H1 (cell line): ENCODE data around the gene ADSS2. TPM values are rescaled to one million over a fixed set of nuclear protein-coding genes. Genes with fewer than 3 reads are reported as not detected.

Source experiments
- CTCF ChIA-PET: fragments of 300-600 bp; sonication (Branson Sonifier 250); formaldehyde crosslinking; loops from one replicate; lab custom pipeline; 2021; ENCODE audit not compliant: partially characterized antibody; lab: Charles Lee
- POLR2A ChIA-PET: fragments of 300-600 bp; sonication (Branson Sonifier 250); formaldehyde crosslinking; loops from one replicate; lab custom pipeline; 2021; ENCODE audit warnings: inconsistent platforms; ENCODE audit not compliant: partially characterized antibody; lab: Charles Lee
- DNase-seq, 2 experiments: peaks; one replicate each; pipeline versions ENCODE4 v3.0.0 to v3.0.0-alpha.2; 2010 to 2022; ENCODE audit warnings: low spot score in 2 of 2, low read depth in 1 of 2, mixed read lengths in 1 of 2
- FAIRE-seq: peaks from 2 replicates; lab custom pipeline; 2011; peaks lifted over from hg19 to GRCh38; lab: Jason Lieb, UNC
- H2AFZ ChIP-seq: 2 replicates; pipeline ENCODE4 v1.8.1; 2012; ENCODE audit warnings: low read length, inconsistent platforms
- H2AK5ac ChIP-seq: 2 replicates; pipeline ENCODE4 v1.6.1; 2013; ENCODE audit warnings: low read depth, low read length
- H2BK120ac ChIP-seq: replicated peaks from 2 replicates; pipeline ENCODE3; 2013; ENCODE audit warnings: low read depth, low read length, inconsistent platforms
- H2BK12ac ChIP-seq: 2 replicates; pipeline ENCODE4 v1.6.1; 2013; ENCODE audit warnings: low read depth, low read length
- H2BK15ac ChIP-seq: 2 replicates; pipeline ENCODE4 v1.6.1; 2013; ENCODE audit warnings: low read length
- H2BK20ac ChIP-seq: 2 replicates; pipeline ENCODE4 v1.6.1; 2013; ENCODE audit warnings: low read length
- H2BK5ac ChIP-seq: 2 replicates; pipeline ENCODE4 v1.6.1; 2013; ENCODE audit warnings: low read depth, low read length
- H3K14ac ChIP-seq: 2 replicates; pipeline ENCODE4 v1.6.1; 2013; ENCODE audit warnings: inconsistent platforms; ENCODE audit not compliant: insufficient read length
- H3K18ac ChIP-seq: 2 replicates; pipeline ENCODE4 v1.6.1; 2013; ENCODE audit warnings: low read length; ENCODE audit errors: extremely low read depth
- H3K23ac ChIP-seq: 2 replicates; pipeline ENCODE4 v1.6.1; 2013; ENCODE audit warnings: inconsistent platforms; ENCODE audit not compliant: insufficient read length
- H3K23me2 ChIP-seq: 2 replicates; pipeline ENCODE4 v1.6.1; 2013; ENCODE audit warnings: low read depth, low read length
- H3K27ac ChIP-seq: 2 replicates; pipeline ENCODE4 v1.6.1; 2011; ENCODE audit warnings: low read depth, low read length, inconsistent platforms
- H3K27me3 ChIP-seq, 4 experiments: replicated peaks in 1 of 4; 1 replicate in 1 of 4; 2 replicates in 3 of 4; pipeline versions ENCODE4 v1.6.1 to v1.8.1; 2011 to 2013; ENCODE audit warnings: low read length in 3 of 4, mild to moderate bottlenecking in 3 of 4, inconsistent platforms in 2 of 4, mixed read lengths in 2 of 4, moderate library complexity in 1 of 4; ENCODE audit not compliant: control insufficient read depth in 3 of 4, insufficient read depth in 3 of 4; ENCODE audit errors: extremely low read depth in 1 of 4
- H3K36me3 ChIP-seq, 4 experiments: 2 replicates each; pipeline versions ENCODE4 v1.6.1 to v1.8.1; 2011 to 2013; ENCODE audit warnings: mild to moderate bottlenecking in 4 of 4, low read length in 3 of 4, moderate library complexity in 2 of 4, control low read depth in 1 of 4, inconsistent platforms in 1 of 4; ENCODE audit not compliant: insufficient read depth in 4 of 4, control insufficient read depth in 2 of 4
- H3K4ac ChIP-seq: replicated peaks from 2 replicates; pipeline ENCODE3; 2013; ENCODE audit warnings: low read length, low read depth, mixed read lengths, inconsistent platforms; ENCODE audit not compliant: insufficient read length
- H3K4me1 ChIP-seq, 4 experiments: replicated peaks in 1 of 4; 1 replicate in 1 of 4; 2 replicates in 3 of 4; pipeline versions ENCODE4 v1.6.1 to v1.8.1; 2011 to 2013; ENCODE audit warnings: low read length in 3 of 4, inconsistent platforms in 2 of 4, mixed read lengths in 1 of 4; ENCODE audit not compliant: insufficient read depth in 4 of 4, control insufficient read depth in 3 of 4
- H3K4me2 ChIP-seq, 2 experiments: 2 replicates each; pipeline versions ENCODE4 v1.6.1 to v1.8.1; 2011 to 2013; ENCODE audit warnings: low read depth in 2 of 2, low read length in 2 of 2, control low read depth in 1 of 2, inconsistent platforms in 1 of 2, mild to moderate bottlenecking in 1 of 2; ENCODE audit not compliant: insufficient read depth in 1 of 2
- H3K4me3 ChIP-seq, 4 experiments: fragments of 200-600, 300-600 bp in 1 of 4; sonication (generic), shearing (Covaris generic), sonication (Bioruptor Twin) in 1 of 4; 2 replicates each; pipeline versions ENCODE4 v1.5.1 to v1.8.1; 2011 to 2016; ENCODE audit warnings: low read length in 4 of 4, low read depth in 3 of 4, control low read depth in 2 of 4, inconsistent platforms in 2 of 4, mild to moderate bottlenecking in 2 of 4, mixed read lengths in 1 of 4, moderate library complexity in 1 of 4; ENCODE audit not compliant: insufficient read depth in 2 of 4; ENCODE audit errors: extremely low read depth in 1 of 4
- H3K56ac ChIP-seq: replicated peaks from 2 replicates; pipeline ENCODE3; 2013; ENCODE audit warnings: low read depth, mild to moderate bottlenecking, mixed read lengths, low read length, inconsistent platforms; ENCODE audit not compliant: insufficient read length
- H3K79me1 ChIP-seq: 2 replicates; pipeline ENCODE4 v1.6.1; 2013; ENCODE audit warnings: low read depth, low read length, control low read depth
- H3K79me2 ChIP-seq, 2 experiments: 2 replicates each; pipeline versions ENCODE4 v1.6.1 to v1.8.1; 2012 to 2013; ENCODE audit warnings: low read length in 2 of 2, mild to moderate bottlenecking in 2 of 2, inconsistent platforms in 1 of 2; ENCODE audit not compliant: insufficient read depth in 2 of 2, control insufficient read depth in 1 of 2
- H3K9ac ChIP-seq, 4 experiments: replicated peaks in 1 of 4; 1 replicate in 1 of 4; 2 replicates in 3 of 4; pipeline versions ENCODE4 v1.6.1 to v1.8.1; 2011 to 2013; ENCODE audit warnings: low read depth in 3 of 4, low read length in 3 of 4, control low read depth in 2 of 4, mild to moderate bottlenecking in 2 of 4, moderate library complexity in 2 of 4, inconsistent platforms in 1 of 4; ENCODE audit errors: extremely low read depth in 1 of 4
- H3K9me3 ChIP-seq, 2 experiments: 2 replicates each; pipeline versions ENCODE4 v1.6.1 to v1.8.1; 2012 to 2013; ENCODE audit warnings: mild to moderate bottlenecking in 2 of 2, moderate library complexity in 2 of 2, control low read depth in 1 of 2, inconsistent platforms in 1 of 2, low read depth in 1 of 2, low read length in 1 of 2, mixed read lengths in 1 of 2; ENCODE audit not compliant: insufficient read depth in 2 of 2
- H4K20me1 ChIP-seq, 2 experiments: replicated peaks in 1 of 2; 2 replicates each; pipeline versions ENCODE3 to v1.8.1; 2011 to 2013; ENCODE audit warnings: inconsistent platforms in 2 of 2, low read length in 2 of 2, mild to moderate bottlenecking in 1 of 2; ENCODE audit not compliant: insufficient read depth in 2 of 2, control insufficient read depth in 1 of 2
- H4K5ac ChIP-seq: 2 replicates; pipeline ENCODE4 v1.6.1; 2013; ENCODE audit warnings: low read length, low read depth, mixed read lengths, inconsistent platforms; ENCODE audit not compliant: insufficient read length
- H4K8ac ChIP-seq: 2 replicates; pipeline ENCODE4 v1.8.0; 2013; ENCODE audit warnings: mild to moderate bottlenecking, moderate library complexity, low read length, inconsistent platforms; ENCODE audit not compliant: insufficient read depth; ENCODE audit errors: extremely low read depth
- H4K91ac ChIP-seq: replicated peaks from 2 replicates; pipeline ENCODE3; 2013; ENCODE audit warnings: low read length, mixed read lengths, inconsistent platforms; ENCODE audit not compliant: insufficient read length
- CBX8 ChIP-seq: fragments of 300-800, 300-1000 bp; sonication (generic); IDR thresholded peaks from 2 replicates; pipeline ENCODE4 v1.7.1; 2016; ENCODE audit warnings: low read depth, low read length, borderline replicate concordance
- CHD1 ChIP-seq: IDR thresholded peaks from 2 replicates; pipeline ENCODE4 v1.6.1; 2012; ENCODE audit warnings: low read depth, low read length, improper control_type of control experiment
- CREB1 ChIP-seq: IDR thresholded peaks from 2 replicates; pipeline ENCODE4 v1.6.1; 2012; ENCODE audit warnings: inconsistent platforms
- CTBP2 ChIP-seq: IDR thresholded peaks from 2 replicates; pipeline ENCODE4 v1.7.0; 2011; ENCODE audit warnings: borderline replicate concordance, mild to moderate bottlenecking, moderate library complexity, mixed read lengths, low read length; ENCODE audit not compliant: insufficient read depth, insufficient read length
- JUND ChIP-seq: IDR thresholded peaks from 2 replicates; pipeline ENCODE4 v1.6.1; 2011; ENCODE audit warnings: mild to moderate bottlenecking, improper control_type of control experiment, low read length
- RBBP5 ChIP-seq: IDR thresholded peaks from 2 replicates; pipeline ENCODE4 v1.7.1; 2012; ENCODE audit warnings: low read depth, mild to moderate bottlenecking, inconsistent platforms, low read length, moderate library complexity, borderline replicate concordance
- RXRA ChIP-seq: IDR thresholded peaks from 2 replicates; pipeline ENCODE4 v1.6.1; 2011; ENCODE audit warnings: low read depth, mild to moderate bottlenecking, low read length, moderate library complexity; ENCODE audit not compliant: insufficient read depth
- SP2 ChIP-seq: IDR thresholded peaks from 2 replicates; pipeline ENCODE4 v1.6.1; 2012; ENCODE audit warnings: mild to moderate bottlenecking, low read length, inconsistent platforms
- USF2 ChIP-seq: IDR thresholded peaks from 2 replicates; pipeline ENCODE4 v1.6.1; 2011; ENCODE audit warnings: low read length, improper control_type of control experiment
- ZNF274 ChIP-seq: IDR thresholded peaks from 2 replicates; pipeline ENCODE4 v1.7.0; 2012; ENCODE audit warnings: low read length, borderline replicate concordance; ENCODE audit errors: extremely low read depth
- WGBS, 2 experiments: shearing (Covaris generic) in 1 of 2; methylation state at CpG; one replicate each; pipeline versions ENCODE4 v1.1.6 to v1.1.7; 2013 to 2015; ENCODE audit warnings: low lambda C conversion rate in 2 of 2, mixed read lengths in 2 of 2, inconsistent platforms in 1 of 2, low coverage in 1 of 2, missing lambda C conversion rate in 1 of 2; ENCODE audit not compliant: insufficient replicate concordance in 2 of 2, insufficient coverage in 1 of 2, insufficient read length in 1 of 2; ENCODE audit errors: extremely low coverage in 1 of 2, missing lambda C conversion rate in 1 of 2; 5-methylcytosine and 5-hydroxymethylcytosine counted together
- polyA plus RNA-seq, 7 experiments: library from polyadenylated mRNA; depleted of rRNA in 3 of 7; stranded (reverse) in 5 of 7; unstranded in 2 of 7; fragments of >200 nt in 5 of 7; fragments of 200-250 nt in 2 of 7; gene quantifications; 1 replicate in 5 of 7; 2 replicates in 1 of 7; 4 replicates in 1 of 7; pipeline versions ENCODE4 v1.2.1 to v1.2.3, GENCODE V29; 2011 to 2013; ENCODE audit warnings: missing spikeins in 2 of 7, mixed read lengths in 2 of 7
- total RNA-seq: library from RNA; stranded (reverse); fragmentation: NEBNext Ultra II Directional; extraction: Animal tissue kit (Norgen Biotek cat#: 25700); gene quantifications from 2 replicates; pipeline ENCODE4 v1.2.1, GENCODE V29; 2021
- TF ChIP-seq, protein P1 (sequence below): IDR thresholded peaks from 2 replicates; pipeline ENCODE4 v1.6.1; 2011; ENCODE audit warnings: low read depth, mild to moderate bottlenecking, low read length; ENCODE audit not compliant: insufficient read depth

Gene ADSS2
- total and polyA plus RNA-seq, 2 of the 8 experiments (the other 6 are each of a cell fraction or from before 2014, with no cell fraction given) = 29.8 to 108 TPM

GRCh38 chr1:244419024-244419423 is 32.7 kb downstream of the ADSS2 start:
- H3K36me3 ChIP-seq = peaks cover 17 to 93% (median 48%) of the 10 kb centered on the region in 4 experiments; a peak in 7 of 8 replicates
- no peaks in the 10 kb centered on the region for H3K79me1 ChIP-seq
- H3K4ac ChIP-seq = no peak overlapping the region
- no peak overlapping the region for H2BK20ac ChIP-seq
- H4K91ac ChIP-seq = no peak overlapping the region
- H3K79me2 ChIP-seq = no peaks in the 10 kb centered on the region
- no peak overlapping the region for H3K9ac ChIP-seq
- H2BK12ac ChIP-seq = no peak overlapping the region
- H3K23me2 ChIP-seq = no peaks in the 10 kb centered on the region
- no peak overlapping the region for H3K56ac ChIP-seq
- H2BK15ac ChIP-seq = no peak overlapping the region
- no peak overlapping the region for H3K18ac ChIP-seq
- no peak overlapping the region for H4K5ac ChIP-seq
- ChIA-PET POLR2A (interaction anchor here (1.6 kb wide), 1 partner anchor 11 kb away, joined by 4 read pairs; no protein-coding TSS in a partner anchor), CTCF (no interaction called here)
- H3K4me3 ChIP-seq = no peak overlapping the region
- no peaks in the 10 kb centered on the region for H4K20me1 ChIP-seq
- 92% methylated on average over 4 of the region's 4 CpGs; no CpG with 5 or more reads in 1 of the 2 experiments for WGBS, 2 experiments
- H4K8ac ChIP-seq = no peak overlapping the region
- no peak overlapping the region for H3K27ac ChIP-seq
- no peak overlapping the region for H2BK120ac ChIP-seq
- H3K9me3 ChIP-seq = no peaks in the 10 kb centered on the region
- H3K23ac ChIP-seq = no peak overlapping the region
- no peak for DNase-seq
- H3K4me1 ChIP-seq = no peaks in the 10 kb centered on the region
- H3K14ac ChIP-seq = no peak overlapping the region
- TF ChIP-seq ZNF274 (no peak), USF2 (no peak), JUND (no peak), SP2 (no peak), CREB1 (no peak), RBBP5 (no peak), RXRA (no peak), CHD1 (no peak), CBX8 (no peak), CTBP2 (no peak)
- TF ChIP-seq, protein P1, sequence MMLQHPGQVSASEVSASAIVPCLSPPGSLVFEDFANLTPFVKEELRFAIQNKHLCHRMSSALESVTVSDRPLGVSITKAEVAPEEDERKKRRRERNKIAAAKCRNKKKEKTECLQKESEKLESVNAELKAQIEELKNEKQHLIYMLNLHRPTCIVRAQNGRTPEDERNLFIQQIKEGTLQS = no peak
- TF ChIP-seq, all 59 proteins: peak for 0
- Histone ChIP-seq H2AFZ (no peak overlapping the region), H2AK5ac (no peak overlapping the region), H3K4me2 (no peak overlapping the region), H3K27me3 (peaks cover 0 to 1% (median 0%) of the 10 kb centered on the region in 4 experiments; a peak in 1 of 7 replicates), H2BK5ac (no peak overlapping the region)
- FAIRE-seq = no peak
